Neural progenitor cell (in vitro differentiated cells): Measurements from ENCODE around the gene KCNS1. TPM values are rescaled to one million over a fixed set of nuclear protein-coding genes. Genes with fewer than 3 reads are reported as not detected.

ENCODE experiments used
- DNase-seq: peaks from one replicate; pipeline ENCODE4 v3.0.0-alpha.2; 2016; ENCODE audit warnings: low spot score
- H2AFZ ChIP-seq: fragments of 200-600 bp; sonication (generic); replicated peaks from 2 replicates; pipeline ENCODE4 v1.6.1; 2016; ENCODE audit warnings: antibody characterized with exemption
- H3F3A ChIP-seq: fragments of 200-600 bp; sonication (generic); 2 replicates; pipeline ENCODE4 v1.6.1; 2016; ENCODE audit warnings: antibody characterized with exemption, low read depth
- H3K27ac ChIP-seq: fragments of 200-600 bp; sonication (generic); 2 replicates; pipeline ENCODE4 v1.5.1; 2016; ENCODE audit warnings: mild to moderate bottlenecking
- H3K27me3 ChIP-seq: fragments of 200-600 bp; sonication (generic); 2 replicates; pipeline ENCODE4 v1.6.1; 2016; ENCODE audit warnings: mild to moderate bottlenecking, moderate library complexity
- H3K36me3 ChIP-seq: fragments of 200-600 bp; sonication (generic); 2 replicates; pipeline ENCODE4 v1.5.1; 2016
- H3K4me1 ChIP-seq: fragments of 200-600 bp; sonication (generic); 2 replicates; pipeline ENCODE4 v1.6.1; 2016; ENCODE audit warnings: mixed run types
- H3K4me2 ChIP-seq: fragments of 200-600 bp; sonication (generic); 2 replicates; pipeline ENCODE4 v1.6.1; 2016
- H3K4me3 ChIP-seq: fragments of 200-600 bp; sonication (generic); 2 replicates; pipeline ENCODE4 v1.5.1; 2016
- H3K79me2 ChIP-seq: fragments of 200-600 bp; sonication (generic); 2 replicates; pipeline ENCODE4 v1.6.1; 2016; ENCODE audit warnings: low read depth
- H3K9ac ChIP-seq: fragments of 200-600 bp; sonication (generic); 2 replicates; pipeline ENCODE4 v1.6.1; 2016
- H3K9me3 ChIP-seq: fragments of 200-600 bp; sonication (generic); 2 replicates; pipeline ENCODE4 v1.5.1; 2016; ENCODE audit warnings: low read depth
- H4K20me1 ChIP-seq: fragments of 200-600 bp; sonication (generic); 2 replicates; pipeline ENCODE4 v1.6.1; 2016; ENCODE audit warnings: low read depth
- H3K27ac Mint-ChIP-seq: 3 replicates; pipeline ENCODE4 v1.8.0; 2021; ENCODE audit warnings: mixed read lengths
- H3K27me3 Mint-ChIP-seq: 2 replicates; pipeline ENCODE4 v1.8.0; 2022; ENCODE audit warnings: low read depth, mild to moderate bottlenecking, inconsistent platforms, moderate library complexity, mixed read lengths; ENCODE audit not compliant: insufficient read depth
- H3K36me3 Mint-ChIP-seq: 3 replicates; pipeline ENCODE4 v1.8.0; 2021; ENCODE audit warnings: mixed read lengths
- H3K4me1 Mint-ChIP-seq: 3 replicates; pipeline ENCODE4 v1.8.0; 2021; ENCODE audit warnings: mixed read lengths
- H3K4me3 Mint-ChIP-seq: 3 replicates; pipeline ENCODE4 v1.8.0; 2021; ENCODE audit warnings: mild to moderate bottlenecking, moderate library complexity, mixed read lengths
- H3K9me3 Mint-ChIP-seq: 3 replicates; pipeline ENCODE4 v1.8.0; 2020; ENCODE audit warnings: mixed read lengths
- CTCF ChIP-seq: fragments of 200-600 bp; sonication (generic); IDR thresholded peaks from 2 replicates; pipeline ENCODE4 v1.5.1; 2017; ENCODE audit warnings: antibody characterized with exemption, mild to moderate bottlenecking
- EZH2 ChIP-seq: fragments of 200-600 bp; sonication (generic); IDR thresholded peaks from 2 replicates; pipeline ENCODE4 v1.6.1; 2017; ENCODE audit warnings: antibody characterized with exemption, mild to moderate bottlenecking, moderate library complexity
- EZH2phosphoT487 ChIP-seq: fragments of 200-600 bp; sonication (generic); IDR thresholded peaks from 2 replicates; pipeline ENCODE4 v1.6.1; 2017; ENCODE audit warnings: antibody characterized with exemption
- total RNA-seq: library from RNA; depleted of rRNA; stranded (reverse); fragments of >200 nt; gene quantifications from 2 replicates; pipeline ENCODE4 v1.2.3, GENCODE V29; 2015; ENCODE audit warnings: low replicate concordance

Gene KCNS1
- total RNA-seq, 1 donor from 2014 or later = not detected

DNA sequence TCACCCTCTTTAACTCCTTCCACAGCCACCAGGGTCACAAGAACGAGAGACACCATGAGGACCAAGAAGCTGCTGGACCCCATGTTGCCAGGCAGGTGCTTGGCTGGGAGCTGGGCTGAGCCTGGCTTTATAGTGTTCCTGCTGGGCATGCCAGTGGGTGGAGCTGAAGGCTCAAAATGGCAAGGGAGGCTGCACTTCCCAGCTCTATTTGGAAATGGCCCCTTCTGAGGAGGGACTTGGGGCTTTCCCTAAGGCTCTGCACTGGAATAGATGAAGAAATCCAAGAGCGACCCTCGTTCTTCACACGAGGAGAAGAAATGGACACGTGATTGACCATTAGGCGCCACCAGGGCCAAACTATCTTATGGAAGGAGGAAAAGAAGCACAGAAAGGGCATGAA, 23.4 kb upstream of the KCNS1 start, which contains the start of gene WFDC12:
WFDC12 (minus strand) TSS at position 101 of the 400 bp plus-strand sequence; CDS start at position 83, 18 bp downstream.
- Histone ChIP-seq H3K4me1 (no peaks in the 10 kb centered on the region), H3K4me3 (no peak within 1 kb of the TSS), H3K4me2 (no peak within 1 kb of the TSS), H4K20me1 (no peaks in the 10 kb centered on the region), H3K36me3 (no peaks in the 10 kb centered on the region), H3K27me3 (no peaks in the 10 kb centered on the region), H3K27ac (no peak within 1 kb of the TSS), H3F3A (no peaks in the 10 kb centered on the region), H2AFZ (no peak within 1 kb of the TSS), H3K79me2 (no peaks in the 10 kb centered on the region), H3K9me3 (no peaks in the 10 kb centered on the region), H3K9ac (no peak within 1 kb of the TSS)
- no peak for DNase-seq
- TF ChIP-seq EZH2 = no peak
- no peak for TF ChIP-seq CTCF
- no peak for TF ChIP-seq EZH2phosphoT487
- Mint-ChIP-seq H3K36me3 (no peaks in the 10 kb centered on the region), H3K4me1 (no peaks in the 10 kb centered on the region), H3K4me3 (no peak within 1 kb of the TSS), H3K27me3 (peaks cover 3% of the 10 kb centered on the region), H3K27ac (peak within 1 kb of the TSS; percentile 34), H3K9me3 (no peaks in the 10 kb centered on the region)

DNA sequence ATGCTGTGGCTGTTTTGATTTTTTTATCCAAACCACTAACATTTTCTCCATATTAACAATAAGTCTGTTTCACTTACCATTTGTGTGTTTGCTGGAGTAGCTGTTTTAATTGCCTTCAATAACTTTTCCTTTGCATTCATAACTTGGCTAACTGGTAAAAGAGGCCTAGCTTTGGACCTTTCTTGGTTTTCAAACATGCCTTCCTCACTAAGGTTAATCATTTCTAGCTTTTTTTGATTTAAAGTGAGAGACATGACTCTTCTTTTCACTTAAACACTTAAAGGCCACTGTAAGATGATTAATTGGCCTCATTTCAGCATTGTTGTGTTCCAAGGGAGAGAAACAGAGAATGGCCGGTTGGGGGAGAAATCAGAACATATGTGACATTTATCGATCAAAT, 20.5 kb upstream of the KCNS1 start:
- Histone ChIP-seq H2AFZ (no peak overlapping the region), H3K9me3 (no peaks in the 10 kb centered on the region), H3K27me3 (no peaks in the 10 kb centered on the region), H3K4me2 (no peak overlapping the region), H3K4me1 (no peaks in the 10 kb centered on the region), H4K20me1 (no peaks in the 10 kb centered on the region), H3K79me2 (no peaks in the 10 kb centered on the region), H3K27ac (no peak overlapping the region), H3F3A (no peaks in the 10 kb centered on the region), H3K9ac (no peak overlapping the region), H3K4me3 (no peak overlapping the region), H3K36me3 (no peaks in the 10 kb centered on the region)
- Mint-ChIP-seq H3K9me3 (no peaks in the 10 kb centered on the region), H3K27ac (no peak overlapping the region), H3K4me3 (no peak overlapping the region), H3K4me1 (no peaks in the 10 kb centered on the region), H3K27me3 (peaks cover 3% of the 10 kb centered on the region), H3K36me3 (no peaks in the 10 kb centered on the region)
- TF ChIP-seq EZH2 = no peak
- TF ChIP-seq CTCF = no peak
- TF ChIP-seq EZH2phosphoT487 = no peak
- DNase-seq = no peak

DNA sequence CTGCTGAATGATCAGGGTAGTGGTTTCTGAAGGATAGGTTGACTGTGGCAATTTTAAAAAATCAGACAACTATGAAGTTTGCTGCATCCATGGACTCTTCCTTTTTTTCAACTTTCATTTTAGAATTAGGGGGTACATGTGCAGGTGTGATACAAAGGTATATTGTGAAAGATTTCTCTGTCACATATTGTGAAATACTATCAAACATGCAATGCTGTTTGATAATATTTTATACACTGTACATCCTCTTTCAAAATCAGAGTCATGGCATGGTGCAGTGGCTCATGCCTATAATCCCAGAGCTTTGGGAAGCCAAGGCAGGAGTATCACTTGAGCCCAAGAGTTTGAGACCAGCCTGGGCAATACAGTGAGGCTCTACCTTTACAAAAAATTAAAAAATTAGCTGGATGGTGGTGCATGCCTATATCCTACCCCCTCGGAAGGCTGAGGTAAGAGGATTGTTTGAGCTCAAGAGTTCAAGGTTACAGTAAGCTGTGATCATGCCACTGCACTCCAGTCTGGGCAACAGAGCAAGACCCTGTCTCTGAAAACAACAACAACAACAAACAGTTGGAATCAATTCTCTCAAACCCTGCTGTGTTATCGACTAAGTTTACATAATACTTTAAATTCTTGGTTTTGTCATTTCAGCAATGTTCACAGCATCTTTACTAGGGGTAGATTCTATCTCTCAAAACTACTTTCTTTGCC, 18.8 kb upstream of the KCNS1 start:
- Histone ChIP-seq H3K27ac (no peak overlapping the region), H3K4me2 (no peak overlapping the region), H3K4me3 (no peak overlapping the region), H3K27me3 (no peaks in the 10 kb centered on the region), H3K9me3 (no peaks in the 10 kb centered on the region), H3K36me3 (no peaks in the 10 kb centered on the region), H3K9ac (no peak overlapping the region), H4K20me1 (no peaks in the 10 kb centered on the region), H3K79me2 (no peaks in the 10 kb centered on the region), H3K4me1 (no peaks in the 10 kb centered on the region), H2AFZ (no peak overlapping the region), H3F3A (no peaks in the 10 kb centered on the region)
- H3K4me3 Mint-ChIP-seq = no peak overlapping the region
- no peak overlapping the region for H3K27ac Mint-ChIP-seq
- no peaks in the 10 kb centered on the region for H3K4me1 Mint-ChIP-seq
- DNase-seq = no peak
- TF ChIP-seq EZH2phosphoT487 (no peak), EZH2 (no peak), CTCF (no peak)
- no peaks in the 10 kb centered on the region for H3K36me3 Mint-ChIP-seq
- no peaks in the 10 kb centered on the region for H3K9me3 Mint-ChIP-seq
- no peaks in the 10 kb centered on the region for H3K27me3 Mint-ChIP-seq
